ENCODE data around the gene DNAH6. TPM values are rescaled to one million over a fixed set of nuclear protein-coding genes. Genes with fewer than 3 reads are reported as not detected.

The DNAH6 gene
- total RNA-seq, 1 experiment from 2014 or later = 0.26 TPM

DNA sequence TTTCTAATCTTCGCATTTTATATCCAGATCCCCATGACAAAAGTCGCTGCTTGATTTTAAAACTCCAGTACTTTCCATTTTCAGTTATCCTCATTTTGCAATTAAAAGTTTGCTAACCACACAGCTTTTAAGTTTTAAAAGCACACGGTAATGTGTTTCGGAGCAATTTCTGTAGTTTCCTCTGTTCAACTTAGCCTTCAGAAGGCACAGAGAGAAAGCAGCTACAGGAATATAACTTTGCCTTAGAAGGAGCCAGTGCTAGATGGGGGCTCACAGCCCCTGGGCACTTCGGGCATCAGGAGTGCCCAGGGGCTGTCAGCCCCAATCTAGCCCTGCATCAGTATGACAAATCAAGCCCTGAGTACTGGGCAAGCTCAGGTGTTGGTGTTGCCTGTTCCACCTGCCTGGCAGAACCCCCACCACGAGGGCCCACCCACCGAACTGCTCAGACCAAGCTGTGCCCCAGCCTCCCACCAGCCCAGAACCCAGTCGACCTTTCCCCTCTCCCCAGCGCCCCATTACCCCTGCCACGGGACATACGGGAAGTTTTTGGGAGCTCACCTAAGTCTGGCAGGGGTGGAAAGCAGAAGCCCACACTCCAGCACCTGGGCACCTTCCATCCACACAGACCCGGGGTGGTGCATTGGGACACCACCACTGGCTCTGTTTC, 317.3 kb downstream of the DNAH6 start:
- Mint-ChIP-seq H3K27ac (no peak overlapping the region), H3K4me1 (peaks cover 10 to 16% of the 10 kb centered on the region in 2 experiments), H3K9me3 (peaks cover 15% of the 10 kb centered on the region in 2 experiments), H3K36me3 (ENCODE audit: insufficient read depth in 1 of 3, low read depth in 3 of 3) (peaks cover 6 to 15% (median 8%) of the 10 kb centered on the region in 3 experiments), H3K4me3 (no peak overlapping the region), H3K27me3 (ENCODE audit: low read depth) (peaks cover 18% of the 10 kb centered on the region)
- Histone ChIP-seq H3K79me2 (ENCODE audit: insufficient read depth, low read length) (no peaks in the 10 kb centered on the region), H2AFZ (ENCODE audit: low read length) (no peak overlapping the region), H3K23me2 (ENCODE audit: insufficient read length, low read depth, low read length, poor library complexity, severe bottlenecking) (no peaks in the 10 kb centered on the region), H2BK5ac (ENCODE audit: insufficient read length, low read length) (no peak overlapping the region), H3K23ac (ENCODE audit: insufficient read length, low read depth, low read length) (no peak overlapping the region), H2BK15ac (ENCODE audit: low read depth, low read length) (no peak overlapping the region), H3T11ph (ENCODE audit: low read length) (no peak overlapping the region), H3K27ac (ENCODE audit: insufficient read length, low read depth, low read length) (no peak overlapping the region), H3K4me1 (ENCODE audit: insufficient read depth, low read length) (peaks cover 5% of the 10 kb centered on the region; the same call in 1 of the 2 replicates), H2AK5ac (ENCODE audit: insufficient read length, low read length) (no peak overlapping the region), H2BK120ac (ENCODE audit: low read depth, low read length, poor library complexity, severe bottlenecking) (no peak overlapping the region), H2BK12ac (ENCODE audit: insufficient read length, low read depth, low read length) (no peak overlapping the region), H4K8ac (replicated peaks; ENCODE audit: insufficient read length, low read depth, low read length) (no peak overlapping the region), H3K14ac (ENCODE audit: insufficient read depth, low read length) (no peak overlapping the region), H3K9ac (ENCODE audit: extremely low read depth, insufficient read length, low read length) (no peak overlapping the region), H4K91ac (ENCODE audit: insufficient read length, low read depth, low read length) (no peak overlapping the region), H2BK20ac (ENCODE audit: low read depth, low read length, poor library complexity, severe bottlenecking) (no peak overlapping the region), H4K5ac (ENCODE audit: insufficient read length, low read depth, low read length) (no peak overlapping the region), H3K27me3 (ENCODE audit: insufficient read depth, low read length) (no peaks in the 10 kb centered on the region), H4K20me1 (ENCODE audit: control insufficient read depth, insufficient read depth, insufficient read length) (no peaks in the 10 kb centered on the region), H3K4ac (ENCODE audit: low read depth, low read length) (no peak overlapping the region), H3K4me2 (ENCODE audit: insufficient read depth, insufficient read length, low read length) (no peak overlapping the region), H3K79me1 (ENCODE audit: insufficient read depth, low read depth, low read length, poor library complexity, severe bottlenecking) (no peaks in the 10 kb centered on the region), H3K56ac (ENCODE audit: insufficient read length, low read depth, low read length) (no peak overlapping the region), H3K9me3 (ENCODE audit: control insufficient read depth, low read depth, low read length) (no peaks in the 10 kb centered on the region), H3K18ac (ENCODE audit: insufficient read length, low read depth, low read length) (no peak overlapping the region)
- no peak for DNase-seq
- WGBS (ENCODE audit: extremely low coverage, insufficient read length, low lambda C conversion rate) = no CpG with 5 or more reads among the region's 12 CpGs
- TF ChIP-seq, protein P1, sequence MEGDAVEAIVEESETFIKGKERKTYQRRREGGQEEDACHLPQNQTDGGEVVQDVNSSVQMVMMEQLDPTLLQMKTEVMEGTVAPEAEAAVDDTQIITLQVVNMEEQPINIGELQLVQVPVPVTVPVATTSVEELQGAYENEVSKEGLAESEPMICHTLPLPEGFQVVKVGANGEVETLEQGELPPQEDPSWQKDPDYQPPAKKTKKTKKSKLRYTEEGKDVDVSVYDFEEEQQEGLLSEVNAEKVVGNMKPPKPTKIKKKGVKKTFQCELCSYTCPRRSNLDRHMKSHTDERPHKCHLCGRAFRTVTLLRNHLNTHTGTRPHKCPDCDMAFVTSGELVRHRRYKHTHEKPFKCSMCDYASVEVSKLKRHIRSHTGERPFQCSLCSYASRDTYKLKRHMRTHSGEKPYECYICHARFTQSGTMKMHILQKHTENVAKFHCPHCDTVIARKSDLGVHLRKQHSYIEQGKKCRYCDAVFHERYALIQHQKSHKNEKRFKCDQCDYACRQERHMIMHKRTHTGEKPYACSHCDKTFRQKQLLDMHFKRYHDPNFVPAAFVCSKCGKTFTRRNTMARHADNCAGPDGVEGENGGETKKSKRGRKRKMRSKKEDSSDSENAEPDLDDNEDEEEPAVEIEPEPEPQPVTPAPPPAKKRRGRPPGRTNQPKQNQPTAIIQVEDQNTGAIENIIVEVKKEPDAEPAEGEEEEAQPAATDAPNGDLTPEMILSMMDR (conservative IDR thresholded peaks at IDR 0.05) = no peak
